ENCODE measurements around the gene DDX56.

DDX56 gene

DNA sequence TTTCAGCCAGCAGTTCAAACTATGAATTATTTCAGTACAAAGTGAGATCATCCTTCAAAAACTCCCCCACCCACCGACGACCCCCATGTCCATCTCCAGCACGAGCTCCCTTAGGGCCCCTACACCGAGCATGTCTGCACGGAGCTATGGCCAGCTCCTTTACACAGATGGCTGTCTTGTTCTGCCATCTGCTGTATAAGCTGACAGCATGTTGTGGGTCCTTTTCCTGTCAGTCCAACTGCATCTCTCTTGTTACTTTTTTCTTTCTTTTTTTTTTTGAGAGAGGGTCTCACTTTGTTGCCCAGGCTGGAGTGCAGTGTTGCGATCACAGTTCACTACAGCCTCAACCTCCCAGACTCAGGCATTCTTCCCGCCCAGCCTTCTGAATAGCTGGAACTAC, 54.2 kb downstream of the DDX56 start:
- DNase-seq (ENCODE audit: low read depth): no peak
- no peak overlapping the region for H3K4me3 ChIP-seq (ENCODE audit: control insufficient read depth, low read depth, low read length)
- TF ChIP-seq, protein P1, sequence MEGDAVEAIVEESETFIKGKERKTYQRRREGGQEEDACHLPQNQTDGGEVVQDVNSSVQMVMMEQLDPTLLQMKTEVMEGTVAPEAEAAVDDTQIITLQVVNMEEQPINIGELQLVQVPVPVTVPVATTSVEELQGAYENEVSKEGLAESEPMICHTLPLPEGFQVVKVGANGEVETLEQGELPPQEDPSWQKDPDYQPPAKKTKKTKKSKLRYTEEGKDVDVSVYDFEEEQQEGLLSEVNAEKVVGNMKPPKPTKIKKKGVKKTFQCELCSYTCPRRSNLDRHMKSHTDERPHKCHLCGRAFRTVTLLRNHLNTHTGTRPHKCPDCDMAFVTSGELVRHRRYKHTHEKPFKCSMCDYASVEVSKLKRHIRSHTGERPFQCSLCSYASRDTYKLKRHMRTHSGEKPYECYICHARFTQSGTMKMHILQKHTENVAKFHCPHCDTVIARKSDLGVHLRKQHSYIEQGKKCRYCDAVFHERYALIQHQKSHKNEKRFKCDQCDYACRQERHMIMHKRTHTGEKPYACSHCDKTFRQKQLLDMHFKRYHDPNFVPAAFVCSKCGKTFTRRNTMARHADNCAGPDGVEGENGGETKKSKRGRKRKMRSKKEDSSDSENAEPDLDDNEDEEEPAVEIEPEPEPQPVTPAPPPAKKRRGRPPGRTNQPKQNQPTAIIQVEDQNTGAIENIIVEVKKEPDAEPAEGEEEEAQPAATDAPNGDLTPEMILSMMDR (conservative IDR thresholded peaks at IDR 0.05; ENCODE audit: control insufficient read depth, insufficient read depth, low read depth, low read length): no peak

DNA sequence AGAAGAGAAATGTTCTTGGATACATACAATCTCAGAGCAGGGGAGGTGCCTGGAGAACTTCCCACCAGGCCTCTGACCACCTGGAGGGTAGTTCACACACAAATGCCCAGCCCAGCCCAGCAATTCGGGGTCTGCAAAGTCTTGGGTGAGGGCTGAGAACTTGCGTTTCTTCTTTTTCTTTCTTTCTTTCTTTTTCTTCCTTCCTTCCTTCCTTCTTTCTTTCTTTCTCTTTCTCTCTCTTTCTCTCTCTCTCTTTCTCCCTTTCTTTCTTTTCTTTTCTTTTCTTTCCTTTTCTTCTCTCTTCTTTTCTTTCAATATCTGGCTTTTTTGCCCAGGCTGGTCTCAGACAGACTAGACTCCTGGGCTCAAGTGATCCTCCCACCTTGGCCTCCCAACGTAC, 54.9 kb downstream of the DDX56 start:
- no peak for DNase-seq (ENCODE audit: low read depth)
- no peak overlapping the region for H3K4me3 ChIP-seq (ENCODE audit: control insufficient read depth, low read depth, low read length)
- TF ChIP-seq, protein P1 (conservative IDR thresholded peaks at IDR 0.05; ENCODE audit: control insufficient read depth, insufficient read depth, low read depth, low read length): no peak

DNA sequence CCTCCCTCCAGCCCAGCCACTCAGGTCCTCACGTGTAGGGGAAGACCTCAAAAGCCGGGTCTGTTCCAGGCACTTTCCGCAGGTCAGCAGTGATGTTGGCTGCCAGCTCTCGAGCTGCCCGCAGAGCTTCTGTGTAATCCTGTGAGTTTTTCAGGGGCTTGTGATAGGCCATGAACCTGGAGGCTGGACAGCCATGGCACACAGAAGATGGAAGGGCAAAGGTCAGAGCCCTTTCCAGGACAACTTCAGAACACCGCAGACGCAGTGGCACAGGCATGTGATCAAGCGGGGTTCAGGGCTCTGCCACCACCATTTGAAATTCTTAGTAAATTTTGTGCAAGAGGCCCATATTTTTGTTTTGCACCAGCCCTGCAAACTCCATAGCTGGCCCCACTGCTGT, 56.5 kb downstream of the DDX56 start:
- no peak for DNase-seq (ENCODE audit: low read depth)
- H3K4me3 ChIP-seq (ENCODE audit: control insufficient read depth, low read depth, low read length): no peak overlapping the region
- TF ChIP-seq, protein P1 (conservative IDR thresholded peaks at IDR 0.05; ENCODE audit: control insufficient read depth, insufficient read depth, low read depth, low read length): no peak

All from fibroblast of mammary gland (primary cell).